PC-3 (cell line): ENCODE data around the gene CTBP2. TPM values are rescaled to one million over a fixed set of nuclear protein-coding genes. Genes with fewer than 3 reads are reported as not detected.

ENCODE experiments used
- ATAC-seq: fragments of 200-7000 bp; cut with Tn5 transposase; 2 replicates; pipeline ENCODE4 v1.9.1; 2020; ENCODE audit warnings: mild to moderate bottlenecking, moderate library complexity
- BruUV-seq: library from RNA; stranded (reverse); fragments of 400-500 nt; replicated peaks from 2 replicates; lab custom pipeline; 2021; lab: Mats Ljungman, UMichigan
- CTCF ChIA-PET: fragments of 300-600 bp; sonication (Branson Sonifier 250); formaldehyde crosslinking; loops from one replicate; lab custom pipeline; 2022; ENCODE audit warnings: antibody characterized with exemption; lab: Charles Lee
- POLR2A ChIA-PET: fragments of 300-600 bp; sonication (Branson Sonifier 250); formaldehyde crosslinking; loops from one replicate; lab custom pipeline; 2022; ENCODE audit warnings: antibody characterized with exemption; ENCODE audit not compliant: unreplicated experiment; lab: Charles Lee
- DNase-seq: peaks from one replicate; pipeline ENCODE4 v3.0.0-alpha.2; 2015
- H2AFZ ChIP-seq: fragments of 300-600 bp; sonication (generic); 2 replicates; pipeline ENCODE4 v1.6.0; 2016; ENCODE audit warnings: antibody characterized with exemption, low read length
- H3F3A ChIP-seq: fragments of 300-600 bp; sonication (generic); one replicate; pipeline ENCODE4 v1.6.0; 2017; ENCODE audit warnings: antibody characterized with exemption, low read length, control low read depth, mild to moderate bottlenecking; ENCODE audit not compliant: unreplicated experiment
- H3K27ac ChIP-seq: fragments of 300-600 bp; sonication (generic); 2 replicates; pipeline ENCODE4 v1.5.1; 2016; ENCODE audit warnings: mild to moderate bottlenecking, low read length
- H3K27me3 ChIP-seq: fragments of 300-600 bp; sonication (generic); 2 replicates; pipeline ENCODE4 v1.6.1; 2016; ENCODE audit warnings: low read length, mixed read lengths
- H3K36me3 ChIP-seq: fragments of 300-600 bp; sonication (generic); 2 replicates; pipeline ENCODE4 v1.6.1; 2016; ENCODE audit warnings: low read depth, mixed run types, low read length, mixed read lengths
- H3K4me1 ChIP-seq: fragments of 300-600 bp; sonication (generic); 2 replicates; pipeline ENCODE4 v1.5.1; 2016; ENCODE audit warnings: low read length; ENCODE audit not compliant: insufficient read depth
- H3K4me2 ChIP-seq: fragments of 300-600 bp; sonication (generic); 2 replicates; pipeline ENCODE4 v1.6.0; 2016; ENCODE audit warnings: low read length
- H3K4me3 ChIP-seq: fragments of 300-600 bp; sonication (generic); 2 replicates; pipeline ENCODE4 v1.5.1; 2016; ENCODE audit warnings: mild to moderate bottlenecking, low read length, mixed read lengths
- H3K79me2 ChIP-seq: fragments of 300-600 bp; sonication (generic); 2 replicates; pipeline ENCODE4 v1.6.1; 2017; ENCODE audit warnings: low read length, mixed read lengths
- H3K9ac ChIP-seq: fragments of 300-600 bp; sonication (generic); 2 replicates; pipeline ENCODE4 v1.6.0; 2016; ENCODE audit warnings: mild to moderate bottlenecking, low read length
- H3K9me2 ChIP-seq: fragments of 300-600 bp; sonication (generic); replicated peaks from 2 replicates; pipeline ENCODE4 v1.6.1; 2016; ENCODE audit warnings: mixed run types, low read length, mixed read lengths
- H3K9me3 ChIP-seq: fragments of 300-600 bp; sonication (generic); 2 replicates; pipeline ENCODE4 v1.6.1; 2016; ENCODE audit warnings: low read length, mixed read lengths
- H4K20me1 ChIP-seq: fragments of 300-600 bp; sonication (generic); 2 replicates; pipeline ENCODE4 v1.6.1; 2016; ENCODE audit warnings: low read length, mixed read lengths
- EZH2 ChIP-seq: fragments of 300-600 bp; sonication (generic); IDR thresholded peaks from one replicate; pipeline ENCODE4 v1.6.1; 2017; ENCODE audit warnings: antibody characterized with exemption, mild to moderate bottlenecking, low read length; ENCODE audit not compliant: unreplicated experiment
- EZH2phosphoT487 ChIP-seq: fragments of 300-600 bp; sonication (generic); IDR thresholded peaks from 2 replicates; pipeline ENCODE4 v1.6.1; 2018; ENCODE audit warnings: mild to moderate bottlenecking, antibody characterized with exemption, low read length, borderline replicate concordance
- intact Hi-C: fragments of 100-400 bp; cut with micrococcal nuclease; formaldehyde crosslinking; loops from 2 replicates; pipeline ENCODE4 v1.9.0; 2023
- total RNA-seq: library from RNA; depleted of rRNA; stranded (reverse); fragments of >200 nt; gene quantifications from 2 replicates; pipeline ENCODE4 v1.2.3, GENCODE V29; 2014
- TF ChIP-seq, protein P1 (sequence below): fragments of 300-600 bp; sonication (generic); conservative IDR thresholded peaks from 2 replicates; pipeline ENCODE4 v1.5.1; 2017; ENCODE audit warnings: antibody characterized with exemption, low read depth, mild to moderate bottlenecking, low read length

The CTBP2 gene
- total RNA-seq, 1 experiment from 2014 or later: 78.9 TPM

DNA sequence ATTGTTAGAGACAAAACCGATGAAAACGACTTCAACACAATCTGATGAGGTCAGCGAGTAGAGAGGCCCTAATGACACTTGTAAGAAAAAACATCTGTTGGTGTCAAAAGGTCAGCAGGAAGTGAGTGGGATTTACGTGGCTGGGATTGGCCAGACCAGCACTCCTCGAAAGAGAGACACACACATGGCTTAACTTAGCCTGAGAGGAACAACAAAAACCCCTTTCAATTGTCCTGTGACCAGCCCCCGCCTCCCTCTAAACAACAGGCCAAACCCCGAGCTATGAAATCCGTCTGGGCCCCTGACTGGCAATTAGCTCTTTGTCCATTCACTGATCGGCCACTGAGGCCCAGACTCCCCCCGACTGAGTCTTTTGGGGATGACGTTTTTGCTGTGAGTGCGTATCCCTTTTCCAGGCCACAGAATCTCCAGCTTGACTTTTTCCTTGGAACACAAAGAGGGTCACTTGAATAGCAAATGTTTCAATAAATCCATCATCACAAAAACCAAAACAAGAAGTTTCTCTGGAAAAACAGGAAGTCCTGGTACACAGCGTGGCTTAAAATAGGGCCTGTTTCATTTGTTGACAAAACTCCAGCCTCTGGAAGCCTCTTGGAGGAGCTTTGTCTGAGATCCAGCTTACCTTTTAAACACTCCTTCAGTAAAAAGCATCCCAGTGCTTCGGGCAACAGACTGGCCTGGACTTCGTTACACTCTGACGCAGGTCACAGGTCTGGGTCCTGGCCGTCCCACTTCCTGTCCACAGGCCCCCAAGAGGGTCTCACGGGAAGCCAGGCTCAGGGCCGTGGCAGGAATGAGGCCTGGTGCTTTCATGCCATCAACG, 103.0 kb downstream of the CTBP2 start:
- Histone ChIP-seq H4K20me1 (no peaks in the 10 kb centered on the region), H3K36me3 (peaks cover 8% of the 10 kb centered on the region; the same call in 1 of the 2 replicates), H3K27ac (no peak overlapping the region), H3K4me3 (no peak overlapping the region), H2AFZ (no peak overlapping the region), H3K4me2 (no peak overlapping the region), H3K9me2 (no peaks in the 10 kb centered on the region), H3K27me3 (no peaks in the 10 kb centered on the region), H3K9me3 (no peaks in the 10 kb centered on the region), H3K9ac (no peak overlapping the region), H3F3A (no peaks in the 10 kb centered on the region), H3K79me2 (peaks cover 91% of the 10 kb centered on the region), H3K4me1 (peaks cover 15% of the 10 kb centered on the region)
- no TSS peak for BruUV-seq
- intact Hi-C loops: no loop called here
- no peak for DNase-seq
- ATAC-seq: no peak
- ChIA-PET CTCF (no interaction called here), POLR2A (interaction anchor here (0.5 kb wide), 1 partner anchor 666 kb away, joined by 5 read pairs; no protein-coding TSS in a partner anchor)
- TF ChIP-seq EZH2 (no peak), EZH2phosphoT487 (no peak)
- TF ChIP-seq, protein P1, sequence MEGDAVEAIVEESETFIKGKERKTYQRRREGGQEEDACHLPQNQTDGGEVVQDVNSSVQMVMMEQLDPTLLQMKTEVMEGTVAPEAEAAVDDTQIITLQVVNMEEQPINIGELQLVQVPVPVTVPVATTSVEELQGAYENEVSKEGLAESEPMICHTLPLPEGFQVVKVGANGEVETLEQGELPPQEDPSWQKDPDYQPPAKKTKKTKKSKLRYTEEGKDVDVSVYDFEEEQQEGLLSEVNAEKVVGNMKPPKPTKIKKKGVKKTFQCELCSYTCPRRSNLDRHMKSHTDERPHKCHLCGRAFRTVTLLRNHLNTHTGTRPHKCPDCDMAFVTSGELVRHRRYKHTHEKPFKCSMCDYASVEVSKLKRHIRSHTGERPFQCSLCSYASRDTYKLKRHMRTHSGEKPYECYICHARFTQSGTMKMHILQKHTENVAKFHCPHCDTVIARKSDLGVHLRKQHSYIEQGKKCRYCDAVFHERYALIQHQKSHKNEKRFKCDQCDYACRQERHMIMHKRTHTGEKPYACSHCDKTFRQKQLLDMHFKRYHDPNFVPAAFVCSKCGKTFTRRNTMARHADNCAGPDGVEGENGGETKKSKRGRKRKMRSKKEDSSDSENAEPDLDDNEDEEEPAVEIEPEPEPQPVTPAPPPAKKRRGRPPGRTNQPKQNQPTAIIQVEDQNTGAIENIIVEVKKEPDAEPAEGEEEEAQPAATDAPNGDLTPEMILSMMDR: no peak

DNA sequence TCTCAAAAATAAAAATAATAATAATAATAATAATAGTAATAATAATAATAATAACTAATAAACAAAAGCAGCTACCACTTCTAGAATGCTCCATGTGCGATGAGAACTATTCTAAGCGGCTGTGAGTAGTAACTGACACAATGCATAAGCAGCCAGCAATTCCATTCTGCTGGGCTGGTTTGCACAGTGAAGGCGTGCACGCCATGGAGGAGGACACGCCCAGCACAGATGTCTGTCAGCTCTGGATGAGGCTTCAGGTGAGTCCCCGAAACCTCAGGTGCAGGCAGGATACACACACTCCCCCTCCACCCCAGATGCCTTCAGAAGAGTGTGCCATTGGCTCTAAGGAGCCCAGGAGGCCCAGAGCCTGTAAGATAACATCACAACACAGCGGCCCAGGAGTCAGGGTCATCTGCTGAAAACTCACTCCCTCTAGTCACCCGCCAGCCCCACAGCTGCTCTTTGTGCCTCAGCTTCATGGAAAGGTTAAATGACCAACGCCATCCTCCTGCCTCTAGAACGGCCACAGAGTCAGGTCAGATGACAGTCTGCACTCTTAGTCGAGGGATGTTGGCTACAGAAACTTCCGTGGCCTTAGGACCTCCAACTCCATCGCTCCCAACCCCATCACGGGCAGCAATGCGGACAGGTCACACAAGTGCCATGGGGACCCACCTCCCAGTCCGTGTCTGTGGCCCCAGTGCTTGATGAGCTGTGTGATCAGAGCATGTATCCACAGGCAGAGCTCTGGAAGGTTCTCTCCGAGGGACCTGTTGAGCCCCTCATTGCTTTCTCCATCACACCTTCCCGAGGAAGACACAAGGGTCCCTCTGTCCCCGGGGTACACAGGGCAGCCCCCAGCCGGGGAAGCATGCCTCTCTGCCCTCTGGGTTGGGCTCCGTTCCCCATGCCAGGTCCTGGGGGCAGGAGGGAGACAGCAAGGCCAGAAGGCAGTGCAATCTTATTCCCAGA, 103.9 kb downstream of the CTBP2 start:
- ChIA-PET POLR2A (no interaction called here), CTCF (interaction anchor here (0.6 kb wide), 1 partner anchor 572 kb away, joined by 7 read pairs; no protein-coding TSS in a partner anchor)
- intact Hi-C loops: no loop called here
- H3K9ac ChIP-seq: no peak overlapping the region
- no peaks in the 10 kb centered on the region for H3K9me2 ChIP-seq
- no peaks in the 10 kb centered on the region for H3F3A ChIP-seq
- peaks cover 91% of the 10 kb centered on the region for H3K79me2 ChIP-seq
- ATAC-seq: no peak
- H3K36me3 ChIP-seq: peaks cover 8% of the 10 kb centered on the region; the same call in 1 of the 2 replicates
- no peak overlapping the region for H3K4me3 ChIP-seq
- TF ChIP-seq EZH2 (no peak), EZH2phosphoT487 (no peak)
- TF ChIP-seq, protein P1: no peak
- H3K27me3 ChIP-seq: no peaks in the 10 kb centered on the region
- no peak overlapping the region for H2AFZ ChIP-seq
- no peak overlapping the region for H3K27ac ChIP-seq
- peaks cover 9% of the 10 kb centered on the region for H3K4me1 ChIP-seq
- H3K9me3 ChIP-seq: no peaks in the 10 kb centered on the region
- no peak for DNase-seq
- no peak overlapping the region for H3K4me2 ChIP-seq
- BruUV-seq: no TSS peak
- no peaks in the 10 kb centered on the region for H4K20me1 ChIP-seq
